Osteoblast (primary cell): ENCODE results near the gene GCK. TPM values are rescaled to one million over a fixed set of nuclear protein-coding genes. Genes with fewer than 3 reads are reported as not detected.

Source experiments
- DNase-seq: peaks from one replicate; pipeline ENCODE4 v3.0.0; 2011; ENCODE audit warnings: low spot score, mixed read lengths; ENCODE audit not compliant: insufficient read length; ENCODE audit errors: missing footprints
- H2AFZ ChIP-seq: 2 replicates; pipeline ENCODE4 v1.6.0; 2011; ENCODE audit warnings: mild to moderate bottlenecking, low read length
- H3K27ac ChIP-seq: 2 replicates; pipeline ENCODE4 v1.5.1; 2011; ENCODE audit warnings: mild to moderate bottlenecking, low read depth, low read length, moderate library complexity
- H3K27me3 ChIP-seq: 2 replicates; pipeline ENCODE4 v1.6.0; 2012; ENCODE audit warnings: mild to moderate bottlenecking, control low read depth, inconsistent platforms, low read length, moderate library complexity; ENCODE audit not compliant: insufficient read depth
- H3K36me3 ChIP-seq: 2 replicates; pipeline ENCODE4 v1.5.1; 2011; ENCODE audit warnings: mild to moderate bottlenecking, low read length, control low read depth, moderate library complexity; ENCODE audit not compliant: insufficient read depth
- H3K4me1 ChIP-seq: 2 replicates; pipeline ENCODE4 v1.5.1; 2011; ENCODE audit warnings: mild to moderate bottlenecking, low read length, control low read depth, moderate library complexity; ENCODE audit not compliant: insufficient read depth
- H3K4me2 ChIP-seq: 2 replicates; pipeline ENCODE4 v1.6.0; 2011; ENCODE audit warnings: mild to moderate bottlenecking, low read length; ENCODE audit not compliant: insufficient read depth
- H3K4me3 ChIP-seq: fragments of 200-600 bp; sonication (generic); 3 replicates; pipeline ENCODE4 v1.5.1; 2012; ENCODE audit warnings: mild to moderate bottlenecking, low read length, inconsistent platforms; ENCODE audit not compliant: insufficient read depth
- H3K79me2 ChIP-seq: 2 replicates; pipeline ENCODE4 v1.6.0; 2012; ENCODE audit warnings: mild to moderate bottlenecking, low read length, control low read depth, inconsistent platforms; ENCODE audit not compliant: insufficient read depth
- H3K9me3 ChIP-seq: 2 replicates; pipeline ENCODE4 v1.5.1; 2011; ENCODE audit warnings: low read depth, low read length, control low read depth
- H4K20me1 ChIP-seq: 2 replicates; pipeline ENCODE4 v1.6.0; 2012; ENCODE audit warnings: mild to moderate bottlenecking, low read length, control low read depth; ENCODE audit not compliant: insufficient read depth
- CTCF ChIP-seq: IDR thresholded peaks from 2 replicates; pipeline ENCODE4 v1.5.1; 2011; ENCODE audit warnings: mild to moderate bottlenecking, low read depth, low read length, moderate library complexity; ENCODE audit errors: extremely low read depth
- total RNA-seq: library from RNA; depleted of rRNA; stranded (reverse); fragments of >200 nt; gene quantifications from 2 replicates; pipeline ENCODE4 v1.2.3, GENCODE V29; 2012

The GCK gene
- total RNA-seq, 1 donor = not detected

- Histone ChIP-seq H3K4me2 (no peak overlapping the region), H3K27ac (no peak overlapping the region), H3K36me3 (peaks cover 20% of the 10 kb centered on the region), H3K27me3 (no peaks in the 10 kb centered on the region), H3K4me3 (no peak overlapping the region), H3K79me2 (peaks cover 27% of the 10 kb centered on the region), H2AFZ (no peak overlapping the region), H3K4me1 (peaks cover 11% of the 10 kb centered on the region), H3K9me3 (no peaks in the 10 kb centered on the region), H4K20me1 (no peaks in the 10 kb centered on the region)
- DNase-seq = no peak
- no peak for TF ChIP-seq CTCF
These were observed 64.4 kb downstream of the GCK start for GRCh38 chr7:44124822-44125202.

GRCh38 chr7:44123190-44124003 lies 65.8 kb downstream of the GCK start, which contains the start of gene POLD2:
POLD2 (minus strand) TSS chr7:44123548; CDS start chr7:44122053, 1,495 bp downstream.
- Histone ChIP-seq H3K9me3 (no peaks in the 10 kb centered on the region), H3K4me2 (peak within 1 kb of the TSS; percentile 99), H4K20me1 (no peaks in the 10 kb centered on the region), H2AFZ (peak within 1 kb of the TSS; percentile 96), H3K79me2 (peaks cover 36% of the 10 kb centered on the region), H3K36me3 (peaks cover 26% of the 10 kb centered on the region), H3K27ac (peak within 1 kb of the TSS; percentile 56), H3K4me1 (peaks cover 11% of the 10 kb centered on the region), H3K4me3 (peak within 1 kb of the TSS; percentile 85), H3K27me3 (no peaks in the 10 kb centered on the region)
- peak; percentile 100 for DNase-seq
- no peak for TF ChIP-seq CTCF

- Histone ChIP-seq H3K4me2 (peak overlapping the region; percentile 99), H3K27ac (peak overlapping the region; percentile 56), H4K20me1 (no peaks in the 10 kb centered on the region), H3K27me3 (no peaks in the 10 kb centered on the region), H2AFZ (peak overlapping the region; percentile 78), H3K4me1 (peaks cover 11% of the 10 kb centered on the region), H3K4me3 (peak overlapping the region; percentile 85), H3K79me2 (peaks cover 40% of the 10 kb centered on the region), H3K9me3 (no peaks in the 10 kb centered on the region), H3K36me3 (peaks cover 26% of the 10 kb centered on the region)
- no peak for TF ChIP-seq CTCF
- peak; percentile 27 for DNase-seq
These were observed 66.7 kb downstream of the GCK start for GRCh38 chr7:44122529-44122928.

- Histone ChIP-seq H3K36me3 (peaks cover 26% of the 10 kb centered on the region), H3K4me3 (no peak overlapping the region), H3K27ac (no peak overlapping the region), H3K4me2 (peak overlapping the region; percentile 99), H3K27me3 (no peaks in the 10 kb centered on the region), H3K79me2 (peaks cover 40% of the 10 kb centered on the region), H4K20me1 (no peaks in the 10 kb centered on the region), H3K9me3 (no peaks in the 10 kb centered on the region), H3K4me1 (peaks cover 11% of the 10 kb centered on the region), H2AFZ (no peak overlapping the region)
- no peak for TF ChIP-seq CTCF
- peak; percentile 58 for DNase-seq
These were observed 67.3 kb downstream of the GCK start for GRCh38 chr7:44121761-44122420.
